IPS-20b (cell line): ENCODE results near the gene ATP13A3.

Experiments used
- H3K27ac ChIP-seq: one replicate; pipeline ENCODE4 v1.5.1; 2013; ENCODE audit warnings: low read length
- H3K27me3 ChIP-seq: 2 replicates; pipeline ENCODE4 v1.6.1; 2013; ENCODE audit warnings: mild to moderate bottlenecking, low read length, inconsistent platforms; ENCODE audit not compliant: insufficient read depth
- H3K36me3 ChIP-seq: 2 replicates; pipeline ENCODE4 v1.6.1; 2013; ENCODE audit warnings: low read depth, mild to moderate bottlenecking, inconsistent platforms, low read length, moderate library complexity; ENCODE audit not compliant: insufficient read depth
- H3K4me1 ChIP-seq: 2 replicates; pipeline ENCODE4 v1.6.1; 2013; ENCODE audit warnings: mild to moderate bottlenecking, control low read depth, inconsistent platforms, low read length, moderate library complexity; ENCODE audit not compliant: insufficient read depth
- H3K4me3 ChIP-seq: 2 replicates; pipeline ENCODE4 v1.5.1; 2013; ENCODE audit warnings: mild to moderate bottlenecking, low read length, inconsistent platforms
- H3K9ac ChIP-seq: 2 replicates; pipeline ENCODE4 v1.6.1; 2013; ENCODE audit warnings: low read depth, mild to moderate bottlenecking, inconsistent platforms, low read length, moderate library complexity
- H3K9me3 ChIP-seq: 2 replicates; pipeline ENCODE4 v1.6.1; 2013; ENCODE audit warnings: mild to moderate bottlenecking, low read depth, low read length, inconsistent platforms; ENCODE audit not compliant: insufficient read depth

The ATP13A3 gene

GRCh38 chr3:194364652-194365434 is 122.0 kb downstream of the ATP13A3 start:
- Histone ChIP-seq H3K9me3 (no peaks in the 10 kb centered on the region), H3K27ac (no peak overlapping the region), H3K9ac (no peak overlapping the region), H3K4me1 (peaks cover 2% of the 10 kb centered on the region; the same call in 1 of the 2 replicates), H3K4me3 (no peak overlapping the region), H3K27me3 (peaks cover 17% of the 10 kb centered on the region), H3K36me3 (no peaks in the 10 kb centered on the region)

- Histone ChIP-seq H3K27me3 (peaks cover 12% of the 10 kb centered on the region), H3K36me3 (no peaks in the 10 kb centered on the region), H3K9ac (no peak overlapping the region), H3K4me1 (no peaks in the 10 kb centered on the region), H3K27ac (no peak overlapping the region), H3K4me3 (no peak overlapping the region), H3K9me3 (no peaks in the 10 kb centered on the region)
Observed at GRCh38 chr3:194364314-194364651, 122.5 kb downstream of the ATP13A3 start.

GRCh38 chr3:194360568-194360967 is 126.2 kb downstream of the ATP13A3 start:
- Histone ChIP-seq H3K4me3 (no peak overlapping the region), H3K4me1 (no peaks in the 10 kb centered on the region), H3K36me3 (no peaks in the 10 kb centered on the region), H3K9me3 (no peaks in the 10 kb centered on the region), H3K27me3 (no peaks in the 10 kb centered on the region), H3K27ac (no peak overlapping the region), H3K9ac (no peak overlapping the region)

GRCh38 chr3:194357681-194358080 is 129.1 kb downstream of the ATP13A3 start:
- Histone ChIP-seq H3K9me3 (no peaks in the 10 kb centered on the region), H3K36me3 (no peaks in the 10 kb centered on the region)

GRCh38 chr3:194355379-194355778 is 131.4 kb downstream of the ATP13A3 start:
- H3K4me3 ChIP-seq = no peak overlapping the region
- no peaks in the 10 kb centered on the region for H3K9me3 ChIP-seq
- no peaks in the 10 kb centered on the region for H3K4me1 ChIP-seq
- no peaks in the 10 kb centered on the region for H3K36me3 ChIP-seq
- H3K27me3 ChIP-seq = no peaks in the 10 kb centered on the region
- no peak overlapping the region for H3K9ac ChIP-seq
- H3K27ac ChIP-seq = no peak overlapping the region

More at GRCh38 chr3:194357681-194358080, 129.1 kb downstream of the ATP13A3 start:
- Histone ChIP-seq H3K4me1 (no peaks in the 10 kb centered on the region), H3K4me3 (no peak overlapping the region), H3K27ac (no peak overlapping the region), H3K9ac (no peak overlapping the region), H3K27me3 (no peaks in the 10 kb centered on the region)

GRCh38 chr3:194354315-194354714 is 132.5 kb downstream of the ATP13A3 start:
- no peak overlapping the region for H3K4me3 ChIP-seq
- H3K9ac ChIP-seq = no peak overlapping the region
- H3K27ac ChIP-seq = no peak overlapping the region
- H3K36me3 ChIP-seq = no peaks in the 10 kb centered on the region
- no peaks in the 10 kb centered on the region for H3K4me1 ChIP-seq
- H3K27me3 ChIP-seq = no peaks in the 10 kb centered on the region
- H3K9me3 ChIP-seq = no peaks in the 10 kb centered on the region
